OCI-LY7 (cell line): Measurements from ENCODE around the gene COPZ1. TPM values are rescaled to one million over a fixed set of nuclear protein-coding genes. Genes with fewer than 3 reads are reported as not detected.

Source experiments
- BruUV-seq: library from RNA; stranded (reverse); fragments of 400-500 nt; replicated peaks from 2 replicates; lab custom pipeline; 2021; lab: Mats Ljungman, UMichigan
- CTCF ChIA-PET: fragments of 300-600 bp; sonication (Branson Sonifier 250); formaldehyde crosslinking; loops from one replicate; lab custom pipeline; 2022; ENCODE audit warnings: antibody characterized with exemption; ENCODE audit not compliant: unreplicated experiment; lab: Charles Lee
- POLR2A ChIA-PET: fragments of 300-600 bp; sonication (Branson Sonifier 250); formaldehyde crosslinking; loops from one replicate; lab custom pipeline; 2022; ENCODE audit warnings: antibody characterized with exemption; lab: Charles Lee
- DNase-seq: peaks from one replicate; pipeline ENCODE4 v3.0.0-alpha.2; 2015; ENCODE audit warnings: low spot score
- H2AFZ ChIP-seq: fragments of 200-600 bp; sonication (generic), shearing (Covaris generic); 2 replicates; pipeline ENCODE4 v1.6.1; 2014; ENCODE audit warnings: mild to moderate bottlenecking, antibody characterized with exemption, low read length, moderate library complexity
- H3K27ac ChIP-seq: fragments of 200-600 bp; sonication (generic); 2 replicates; pipeline ENCODE4 v1.5.1; 2014; ENCODE audit warnings: mixed run types, low read depth, mild to moderate bottlenecking, moderate library complexity, low read length, inconsistent platforms; ENCODE audit not compliant: poor library complexity, severe bottlenecking
- H3K36me3 ChIP-seq: fragments of 200-600 bp; sonication (generic); 2 replicates; pipeline ENCODE4 v1.6.1; 2014; ENCODE audit warnings: mild to moderate bottlenecking, antibody characterized with exemption, low read length, moderate library complexity, mixed read lengths; ENCODE audit not compliant: insufficient read depth
- H3K4me1 ChIP-seq: fragments of 200-600 bp; sonication (generic); 2 replicates; pipeline ENCODE4 v1.5.1; 2014; ENCODE audit warnings: mild to moderate bottlenecking, low read length; ENCODE audit not compliant: insufficient read depth, poor library complexity, severe bottlenecking
- H3K4me2 ChIP-seq: fragments of 200-600 bp; sonication (generic); 2 replicates; pipeline ENCODE4 v1.6.1; 2014; ENCODE audit warnings: mild to moderate bottlenecking, low read length
- H3K4me3 ChIP-seq: fragments of 200-600 bp; sonication (generic); 2 replicates; pipeline ENCODE4 v1.5.1; 2014; ENCODE audit warnings: mild to moderate bottlenecking, low read depth, low read length; ENCODE audit not compliant: poor library complexity, severe bottlenecking
- H3K79me2 ChIP-seq: fragments of 200-600 bp; sonication (generic); 2 replicates; pipeline ENCODE4 v1.6.1; 2016; ENCODE audit warnings: low read depth, mild to moderate bottlenecking, low read length, moderate library complexity, mixed read lengths; ENCODE audit not compliant: insufficient read depth
- H3K9me2 ChIP-seq: fragments of 200-600 bp; sonication (generic); 2 replicates; pipeline ENCODE4 v1.6.1; 2016; ENCODE audit warnings: mild to moderate bottlenecking, low read length, mixed read lengths; ENCODE audit not compliant: insufficient read depth
- H3K9me3 ChIP-seq: fragments of 200-600 bp; sonication (generic); 2 replicates; pipeline ENCODE4 v1.6.1; 2014; ENCODE audit warnings: mild to moderate bottlenecking, mixed run types, low read length, mixed read lengths
- H4K20me1 ChIP-seq: fragments of 200-600 bp; sonication (generic); 2 replicates; pipeline ENCODE4 v1.6.1; 2014; ENCODE audit warnings: mild to moderate bottlenecking, antibody characterized with exemption, low read length, moderate library complexity, mixed read lengths; ENCODE audit not compliant: insufficient read depth
- CTCF ChIP-seq: fragments of 200-600 bp; sonication (generic); conservative IDR thresholded peaks from 2 replicates; pipeline ENCODE4 v1.5.1; 2014; ENCODE audit warnings: mild to moderate bottlenecking, antibody characterized with exemption, low read length, moderate library complexity, mixed read lengths
- EZH2phosphoT487 ChIP-seq: fragments of 200-600 bp; sonication (generic); IDR thresholded peaks from 2 replicates; pipeline ENCODE4 v1.6.1; 2018; ENCODE audit warnings: low read depth, borderline replicate concordance, mild to moderate bottlenecking, mixed run types, antibody characterized with exemption, low read length, moderate library complexity, mixed read lengths
- intact Hi-C: fragments of 100-400 bp; cut with micrococcal nuclease; formaldehyde crosslinking; loops from one replicate; pipeline ENCODE4 v1.10.0; 2022; ENCODE audit not compliant: unreplicated experiment
- total RNA-seq, 2 experiments: library from RNA; depleted of rRNA in 1 of 2; stranded (reverse); fragments of >200 nt in 1 of 2; shearing (Covaris generic) in 1 of 2; gene quantifications; 2 replicates each; pipeline ENCODE4 v1.2.3, GENCODE V29; 2014 to 2022

Gene COPZ1
- total RNA-seq, 2 experiments from 2014 or later, result 86.0 to 121 TPM

GRCh38 chr12:54328595-54329337 is 3.8 kb downstream of the COPZ1 start:
- intact Hi-C loops, result no loop called here
- H4K20me1 ChIP-seq, result no peaks in the 10 kb centered on the region
- no TSS peak for BruUV-seq
- no peak overlapping the region for H3K4me3 ChIP-seq
- H2AFZ ChIP-seq, result no peak overlapping the region
- no peak overlapping the region for H3K4me2 ChIP-seq
- no peak for TF ChIP-seq EZH2phosphoT487
- TF ChIP-seq CTCF, result no peak
- peaks cover 4% of the 10 kb centered on the region; the same call in 1 of the 2 replicates for H3K36me3 ChIP-seq
- ChIA-PET POLR2A (no interaction called here), CTCF (no interaction called here)
- no peak for DNase-seq
- no peak overlapping the region for H3K27ac ChIP-seq
- H3K9me2 ChIP-seq, result no peaks in the 10 kb centered on the region
- peaks cover 18% of the 10 kb centered on the region for H3K79me2 ChIP-seq
- peaks cover 14% of the 10 kb centered on the region for H3K4me1 ChIP-seq
- no peaks in the 10 kb centered on the region for H3K9me3 ChIP-seq

GRCh38 chr12:54329759-54330158 is 4.8 kb downstream of the COPZ1 start:
- TF ChIP-seq CTCF, result no peak
- no peak for TF ChIP-seq EZH2phosphoT487
- H4K20me1 ChIP-seq, result no peaks in the 10 kb centered on the region
- no TSS peak for BruUV-seq

GRCh38 chr12:54330442-54330841 is 5.5 kb downstream of the COPZ1 start:
- Histone ChIP-seq H3K4me2 (no peak overlapping the region), H3K9me2 (no peaks in the 10 kb centered on the region), H3K4me3 (no peak overlapping the region), H3K27ac (no peak overlapping the region), H3K36me3 (peaks cover 4% of the 10 kb centered on the region; the same call in 1 of the 2 replicates), H3K9me3 (no peaks in the 10 kb centered on the region), H2AFZ (no peak overlapping the region), H3K79me2 (peaks cover 15% of the 10 kb centered on the region), H4K20me1 (no peaks in the 10 kb centered on the region), H3K4me1 (peaks cover 14% of the 10 kb centered on the region)
- no peak for DNase-seq
- intact Hi-C loops, result no loop called here
- ChIA-PET POLR2A (no interaction called here), CTCF (no interaction called here)
- TF ChIP-seq EZH2phosphoT487 (no peak), CTCF (no peak)
- no TSS peak for BruUV-seq

More at GRCh38 chr12:54329759-54330158, 4.8 kb downstream of the COPZ1 start:
- H3K4me3 ChIP-seq, result no peak overlapping the region
- peaks cover 9% of the 10 kb centered on the region for H3K4me1 ChIP-seq
- H3K27ac ChIP-seq, result no peak overlapping the region
- CTCF ChIA-PET, result no interaction called here
- no peak overlapping the region for H3K4me2 ChIP-seq
- no peak for DNase-seq
- H2AFZ ChIP-seq, result no peak overlapping the region
- H3K9me2 ChIP-seq, result no peaks in the 10 kb centered on the region
- no peaks in the 10 kb centered on the region for H3K9me3 ChIP-seq
- peaks cover 4% of the 10 kb centered on the region; the same call in 1 of the 2 replicates for H3K36me3 ChIP-seq
- intact Hi-C loops, result no loop called here
- POLR2A ChIA-PET, result no interaction called here
- H3K79me2 ChIP-seq, result peaks cover 18% of the 10 kb centered on the region
